Measurements from ENCODE around the gene SH3RF1. TPM values are rescaled to one million over a fixed set of nuclear protein-coding genes. Genes with fewer than 3 reads are reported as not detected.

Gene SH3RF1
- total RNA-seq, 3 donors from 2014 or later = 20.2 to 37.0 (median 27.9) TPM

- no peak for DNase-seq (ENCODE audit: low spot score in 2 of 2)
- no peak for TF ChIP-seq POLR2AphosphoS5 (IDR thresholded peaks at IDR 0.05)
- TF ChIP-seq POLR2A (IDR thresholded peaks at IDR 0.05) = no peak
- TF ChIP-seq CTCF (IDR thresholded peaks at IDR 0.05) = no peak
- no peaks in the 10 kb centered on the region for H3K36me3 ChIP-seq
- H3K27ac ChIP-seq = no peak overlapping the region
- no peaks in the 10 kb centered on the region for H3K4me1 ChIP-seq
- H3K9me3 ChIP-seq = no peaks in the 10 kb centered on the region
- intact Hi-C loops (cut with DNase I; ENCODE audit: low total_unique reads) = no loop called here
- no peak overlapping the region for H3K4me3 ChIP-seq
- H3K27me3 ChIP-seq = no peaks in the 10 kb centered on the region
Measured at GRCh38 chr4:169158861-169159260, 111.9 kb downstream of the SH3RF1 start.

- no peaks in the 10 kb centered on the region for H3K9me3 ChIP-seq
- intact Hi-C loops (cut with DNase I; ENCODE audit: low total_unique reads) = no loop called here
- H3K4me1 ChIP-seq = no peaks in the 10 kb centered on the region
Measured at GRCh38 chr4:169158046-169158445, 112.7 kb downstream of the SH3RF1 start.

GRCh38 chr4:169156392-169156791, 114.4 kb downstream of the SH3RF1 start:
- DNase-seq (ENCODE audit: low spot score in 2 of 2) = no peak
- Histone ChIP-seq H3K36me3 (no peaks in the 10 kb centered on the region), H3K27ac (no peak overlapping the region), H3K4me1 (no peaks in the 10 kb centered on the region), H3K27me3 (no peaks in the 10 kb centered on the region), H3K9me3 (no peaks in the 10 kb centered on the region), H3K4me3 (no peak overlapping the region)
- intact Hi-C loops (cut with DNase I; ENCODE audit: low total_unique reads) = no loop called here
- TF ChIP-seq POLR2A (IDR thresholded peaks at IDR 0.05) = no peak
- no peak for TF ChIP-seq CTCF (IDR thresholded peaks at IDR 0.05)
- TF ChIP-seq POLR2AphosphoS5 (IDR thresholded peaks at IDR 0.05) = no peak

More at GRCh38 chr4:169158046-169158445, 112.7 kb downstream of the SH3RF1 start:
- no peak for DNase-seq (ENCODE audit: low spot score in 2 of 2)
- H3K27me3 ChIP-seq = no peaks in the 10 kb centered on the region
- no peak overlapping the region for H3K27ac ChIP-seq
- no peaks in the 10 kb centered on the region for H3K36me3 ChIP-seq
- no peak overlapping the region for H3K4me3 ChIP-seq
- TF ChIP-seq POLR2A (IDR thresholded peaks at IDR 0.05) (no peak), POLR2AphosphoS5 (IDR thresholded peaks at IDR 0.05) (no peak), CTCF (IDR thresholded peaks at IDR 0.05) (no peak)

- Histone ChIP-seq H3K4me3 (no peak overlapping the region), H3K9me3 (no peaks in the 10 kb centered on the region), H3K27me3 (no peaks in the 10 kb centered on the region), H3K27ac (no peak overlapping the region), H3K36me3 (no peaks in the 10 kb centered on the region), H3K4me1 (no peaks in the 10 kb centered on the region)
- TF ChIP-seq CTCF (IDR thresholded peaks at IDR 0.05) (no peak), POLR2A (IDR thresholded peaks at IDR 0.05) (no peak), POLR2AphosphoS5 (IDR thresholded peaks at IDR 0.05) (no peak)
- intact Hi-C loops (cut with DNase I; ENCODE audit: low total_unique reads) = no loop called here
- no peak for DNase-seq (ENCODE audit: low spot score in 2 of 2)
Measured at GRCh38 chr4:169154121-169154520, 116.6 kb downstream of the SH3RF1 start.

- Histone ChIP-seq H3K36me3 (no peaks in the 10 kb centered on the region), H3K4me3 (no peak overlapping the region), H3K27me3 (no peaks in the 10 kb centered on the region), H3K9me3 (no peaks in the 10 kb centered on the region), H3K4me1 (no peaks in the 10 kb centered on the region), H3K27ac (no peak overlapping the region)
- DNase-seq (ENCODE audit: low spot score in 2 of 2) = no peak
- no peak for TF ChIP-seq CTCF (IDR thresholded peaks at IDR 0.05)
- no peak for TF ChIP-seq POLR2A (IDR thresholded peaks at IDR 0.05)
- TF ChIP-seq POLR2AphosphoS5 (IDR thresholded peaks at IDR 0.05) = no peak
- intact Hi-C loops (cut with DNase I; ENCODE audit: low total_unique reads) = no loop called here
Measured at GRCh38 chr4:169153481-169154087, 117.2 kb downstream of the SH3RF1 start.
